NCI-H2227 (cell line): Measurements from ENCODE around the gene KCNH2.
A peak's percentile ranks its signal among the peaks of the same experiment; 100 is the strongest.

ENCODE experiments used
- DNase-seq: peaks from one replicate; lab custom pipeline; 2025; ENCODE audit not compliant: unreplicated experiment; lab: John Stamatoyannopoulos, UW

KCNH2 gene

DNA sequence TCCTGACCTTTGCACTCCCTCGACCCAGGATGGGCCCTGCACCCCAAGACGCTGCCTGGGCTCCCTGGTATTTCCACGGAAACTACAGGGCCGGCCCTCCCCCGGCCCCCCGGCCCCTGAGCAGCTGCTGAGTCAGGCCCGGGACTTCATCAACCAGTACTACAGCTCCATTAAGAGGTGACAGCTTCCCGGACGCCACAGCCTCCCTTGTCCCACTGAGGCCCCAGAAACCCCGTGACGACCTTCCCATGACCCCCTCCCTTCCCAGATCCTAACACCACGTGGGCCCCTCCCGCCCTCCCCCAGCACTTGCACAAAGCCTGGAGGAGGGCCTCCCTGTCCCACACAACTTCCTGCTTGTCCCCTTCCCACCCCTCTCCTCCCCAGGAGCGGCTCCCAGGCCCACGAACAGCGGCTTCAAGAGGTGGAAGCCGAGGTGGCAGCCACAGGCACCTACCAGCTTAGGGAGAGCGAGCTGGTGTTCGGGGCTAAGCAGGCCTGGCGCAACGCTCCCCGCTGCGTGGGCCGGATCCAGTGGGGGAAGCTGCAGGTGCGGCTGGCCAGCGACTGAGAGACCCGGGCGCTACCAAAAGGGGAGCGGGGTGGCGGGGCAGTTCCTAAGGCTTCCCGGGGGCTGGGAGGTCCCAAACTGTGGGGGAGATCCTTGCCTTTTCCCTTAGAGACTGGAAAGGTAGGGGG, 18.4 kb upstream of the KCNH2 start:
- DNase-seq, result no peak

DNA sequence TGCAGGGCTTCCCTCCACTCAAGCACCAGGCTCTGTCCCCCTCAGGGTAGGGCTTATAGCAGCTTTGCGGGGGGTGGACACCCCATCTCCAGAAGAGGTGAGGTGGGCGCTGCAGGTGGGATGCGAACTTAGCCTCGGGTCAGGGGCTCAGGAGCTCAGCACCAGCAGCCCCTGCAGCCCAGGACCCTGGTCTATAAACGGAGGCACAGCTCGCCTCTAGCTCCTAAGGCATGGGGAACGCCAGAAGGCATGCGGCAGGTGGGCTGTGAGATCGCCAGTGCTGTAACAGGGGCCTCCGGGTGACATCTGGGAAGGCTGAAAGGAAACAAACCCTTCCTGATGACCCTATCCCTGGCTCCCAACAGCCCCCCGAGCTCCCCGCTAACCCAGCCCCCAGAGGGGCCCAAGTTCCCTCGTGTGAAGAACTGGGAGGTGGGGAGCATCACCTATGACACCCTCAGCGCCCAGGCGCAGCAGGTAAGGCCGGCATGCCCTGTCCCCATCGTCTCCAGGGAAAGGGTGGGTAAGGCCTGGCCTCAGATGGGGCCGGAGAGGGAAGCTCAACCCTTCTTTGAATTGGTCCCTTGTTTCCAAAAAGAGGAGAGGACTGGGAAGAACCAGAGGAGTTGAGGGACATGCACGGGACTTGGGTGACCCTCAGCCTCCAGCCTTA, 16.9 kb upstream of the KCNH2 start:
- DNase-seq, result no peak

DNA sequence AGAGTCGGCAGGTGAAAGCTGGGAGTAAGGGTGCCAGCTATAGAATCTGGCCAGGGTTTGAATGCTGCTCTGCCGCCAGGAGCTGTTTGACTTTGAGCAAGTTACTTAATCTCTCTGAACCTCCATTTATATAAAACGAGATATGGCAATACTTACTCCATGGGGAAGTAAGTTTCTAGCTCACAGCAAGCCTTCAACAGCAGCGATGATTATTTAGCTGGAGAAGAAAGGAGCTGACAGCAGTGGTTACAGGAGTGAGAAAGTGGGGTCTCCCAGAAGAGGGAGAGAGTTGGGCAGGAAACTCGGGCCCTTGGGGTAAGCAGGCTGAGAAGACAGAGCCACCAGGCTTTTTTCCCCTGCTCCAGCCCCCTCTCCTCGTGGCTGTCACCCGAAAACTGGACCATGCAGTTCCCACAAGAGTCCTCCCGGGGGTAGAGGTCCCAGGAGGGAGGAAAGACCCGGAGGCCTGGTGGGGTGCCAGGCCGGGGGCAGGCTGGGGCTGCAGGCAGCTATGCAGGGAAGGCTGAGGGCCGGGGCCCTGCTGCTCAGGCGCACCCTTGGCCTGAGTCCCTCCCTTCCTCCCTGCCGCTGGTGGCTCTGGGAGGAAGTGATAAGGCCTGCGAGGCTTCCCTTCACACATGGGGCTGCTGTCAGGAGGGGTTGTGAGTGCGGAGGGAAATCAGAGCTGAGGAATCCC, 16.2 kb upstream of the KCNH2 start:
- DNase-seq, result no peak

DNA sequence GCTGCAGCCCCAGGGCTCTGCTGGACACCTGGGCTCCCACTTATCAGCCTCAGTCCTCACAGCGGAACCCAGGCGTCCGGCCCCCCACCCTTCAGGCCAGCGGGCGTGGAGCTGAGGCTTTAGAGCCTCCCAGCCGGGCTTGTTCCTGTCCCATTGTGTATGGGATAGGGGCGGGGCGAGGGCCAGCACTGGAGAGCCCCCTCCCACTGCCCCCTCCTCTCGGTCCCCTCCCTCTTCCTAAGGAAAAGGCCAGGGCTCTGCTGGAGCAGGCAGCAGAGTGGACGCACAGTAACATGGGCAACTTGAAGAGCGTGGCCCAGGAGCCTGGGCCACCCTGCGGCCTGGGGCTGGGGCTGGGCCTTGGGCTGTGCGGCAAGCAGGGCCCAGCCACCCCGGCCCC, 15.4 kb upstream of the KCNH2 start:
- no peak for DNase-seq

DNA sequence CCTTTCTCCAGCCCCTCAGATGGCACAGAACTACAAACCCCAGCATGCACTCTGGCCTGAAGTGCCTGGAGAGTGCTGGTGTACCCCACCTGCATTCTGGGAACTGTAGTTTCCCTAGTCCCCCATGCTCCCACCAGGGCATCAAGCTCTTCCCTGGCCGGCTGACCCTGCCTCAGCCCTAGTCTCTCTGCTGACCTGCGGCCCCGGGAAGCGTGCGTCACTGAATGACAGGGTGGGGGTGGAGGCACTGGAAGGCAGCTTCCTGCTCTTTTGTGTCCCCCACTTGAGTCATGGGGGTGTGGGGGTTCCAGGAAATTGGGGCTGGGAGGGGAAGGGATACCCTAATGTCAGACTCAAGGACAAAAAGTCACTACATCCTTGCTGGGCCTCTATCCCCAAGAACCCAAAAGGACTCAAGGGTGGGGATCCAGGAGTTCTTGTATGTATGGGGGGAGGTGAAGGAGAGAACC, 14.7 kb upstream of the KCNH2 start:
- peak; percentile 73 for DNase-seq

DNA sequence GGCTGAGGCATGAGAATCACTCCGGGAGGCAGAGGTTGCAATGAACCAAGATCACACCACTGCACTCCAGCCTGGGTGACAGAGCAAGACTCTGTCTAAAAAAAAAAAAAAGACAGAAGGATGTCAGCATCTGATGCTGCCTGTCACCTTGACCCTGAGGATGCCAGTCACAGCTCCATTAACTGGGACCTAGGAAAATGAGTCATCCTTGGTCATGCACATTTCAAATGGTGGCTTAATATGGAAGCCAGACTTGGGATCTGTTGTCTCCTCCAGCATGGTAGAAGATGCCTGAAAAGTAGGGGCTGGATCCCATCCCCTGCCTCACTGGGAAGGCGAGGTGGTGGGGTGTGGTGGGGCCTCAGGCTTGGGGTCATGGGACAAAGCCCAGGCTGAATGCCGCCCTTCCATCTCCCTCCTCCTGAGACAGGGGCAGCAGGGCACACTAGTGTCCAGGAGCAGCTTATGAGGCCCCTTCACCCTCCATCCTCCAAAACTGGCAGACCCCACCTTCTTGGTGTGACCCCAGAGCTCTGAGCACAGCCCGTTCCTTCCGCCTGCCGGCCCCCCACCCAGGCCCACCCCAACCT, 14.0 kb upstream of the KCNH2 start:
- no peak for DNase-seq

DNA sequence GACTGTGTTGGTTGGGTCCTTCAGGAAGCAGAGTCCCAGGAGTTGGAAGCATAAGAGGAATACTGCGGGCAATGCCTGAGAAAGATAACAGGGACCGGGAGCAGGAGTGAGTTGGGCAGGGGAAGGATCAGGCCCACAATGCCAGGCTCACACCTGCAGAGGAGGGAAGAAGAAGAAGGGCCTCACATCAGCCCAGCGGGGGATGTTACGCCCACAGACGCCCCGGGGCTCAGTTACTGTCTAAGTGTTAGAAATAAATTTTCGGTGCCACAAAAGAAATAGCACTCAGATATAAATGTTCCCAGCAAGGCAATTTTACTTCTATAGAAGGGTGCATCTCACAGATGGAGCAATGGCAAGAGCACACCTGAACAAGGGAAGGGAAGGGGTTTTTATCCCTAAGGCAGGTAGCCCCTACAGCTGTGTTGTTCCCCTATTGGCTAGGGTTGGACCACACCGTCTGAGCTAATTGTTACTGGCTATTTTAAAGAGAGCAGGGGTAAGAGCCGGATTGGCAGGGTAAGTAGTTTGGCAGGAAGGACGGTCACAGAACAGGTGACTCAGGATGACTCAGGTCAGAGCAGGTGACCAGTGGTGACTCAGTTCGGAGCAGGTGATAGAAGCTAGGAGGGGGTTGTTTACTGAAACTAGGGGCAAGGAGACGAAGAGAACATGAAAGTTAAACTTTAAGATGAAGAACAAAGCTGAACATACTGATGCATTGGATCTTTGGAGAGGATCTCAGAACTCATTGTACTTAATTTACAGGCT, 12.5 kb upstream of the KCNH2 start, which contains the start of gene NOS3:
Gene NOS3, plus strand, starts transcription at position 602 of the 771 bp plus-strand sequence. CDS start 2,787 bp downstream, outside the sequence.
- DNase-seq, result no peak

DNA sequence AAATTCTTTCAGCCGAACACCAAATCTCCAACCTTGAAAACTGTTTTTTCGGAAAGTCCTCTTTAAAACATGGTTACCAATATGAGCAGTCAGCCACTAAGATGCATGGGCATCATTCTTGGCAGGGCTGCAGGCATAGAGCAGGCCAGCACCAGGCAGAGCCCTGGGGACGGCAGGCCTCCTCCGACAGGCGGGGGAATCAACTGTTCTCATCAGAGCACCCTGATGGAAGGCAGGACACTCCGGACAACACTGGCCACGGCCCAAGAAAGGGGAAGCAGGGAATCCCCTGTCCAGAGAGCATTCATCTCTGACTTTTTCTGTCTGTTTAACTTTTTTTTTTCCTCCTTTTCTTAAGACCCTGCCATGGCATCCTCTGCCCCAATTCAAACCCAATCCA, 11.3 kb upstream of the KCNH2 start:
- DNase-seq, result no peak

DNA sequence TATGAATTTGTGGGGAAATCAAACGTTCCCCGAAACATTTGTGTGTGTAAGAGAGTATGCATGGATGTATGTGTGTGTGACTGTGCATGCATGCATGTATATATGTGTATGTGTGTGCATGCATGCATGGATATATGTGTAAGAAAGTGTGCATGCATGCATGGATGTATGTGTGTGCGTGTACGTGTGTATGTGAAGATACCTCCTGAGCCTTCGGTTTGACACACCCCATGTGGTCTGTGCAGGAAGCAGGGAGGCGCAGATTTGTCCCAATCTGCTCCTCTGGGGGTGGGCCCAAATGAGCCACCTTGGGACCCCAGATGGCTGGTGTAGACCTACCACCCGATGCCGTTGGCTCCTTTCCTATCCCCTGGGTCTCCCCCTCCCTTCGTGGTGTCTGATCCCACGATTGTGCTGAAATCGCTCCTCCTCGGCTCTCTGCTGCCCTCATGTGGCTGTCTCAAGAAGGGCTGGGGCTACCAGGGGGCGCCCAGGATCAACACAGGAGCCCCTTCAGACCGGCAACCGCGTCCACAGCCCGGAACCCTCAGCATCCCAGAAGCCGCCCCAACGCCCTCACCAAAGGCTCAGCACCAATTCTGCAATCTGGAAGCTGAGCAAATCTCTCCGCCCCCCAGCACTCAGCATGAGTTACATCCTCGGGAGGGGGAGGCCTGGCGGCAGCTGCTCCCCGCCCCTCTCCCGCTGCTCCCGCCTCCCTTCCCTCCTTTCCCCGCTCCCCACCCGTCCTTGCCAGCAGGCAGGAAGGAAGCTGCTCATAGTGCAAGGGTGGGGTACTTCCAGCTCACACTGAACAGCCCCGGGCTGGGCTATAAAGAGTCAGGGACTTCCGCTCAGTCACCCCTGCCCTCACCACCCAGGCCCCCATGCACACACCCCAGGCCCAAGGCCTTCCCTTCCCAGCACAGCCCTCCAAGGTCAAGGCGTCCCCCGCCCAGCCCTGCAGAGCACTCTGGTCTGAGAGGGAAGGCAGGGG, 10.4 kb upstream of the KCNH2 start:
- peak; percentile 96 for DNase-seq

DNA sequence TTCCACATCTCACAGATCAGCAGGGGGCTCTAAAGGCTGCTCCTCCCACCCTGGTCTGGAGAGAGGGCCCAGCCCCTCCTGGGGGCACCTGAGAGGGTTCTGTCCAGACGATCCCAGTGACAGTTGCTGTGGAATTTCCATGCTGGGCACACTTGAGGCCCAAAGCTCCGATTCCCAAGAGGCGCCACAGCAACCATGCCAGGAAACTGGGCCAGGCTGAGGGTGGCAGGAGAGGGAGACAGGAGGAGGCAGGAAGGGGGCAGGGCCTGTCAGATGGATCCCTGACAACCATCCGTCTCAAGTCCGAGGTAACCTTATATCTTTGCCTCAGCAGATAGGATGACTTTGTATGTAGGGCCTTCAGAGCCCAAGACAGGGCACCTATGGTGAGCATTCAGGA, 8.4 kb upstream of the KCNH2 start:
- DNase-seq, result no peak

DNA sequence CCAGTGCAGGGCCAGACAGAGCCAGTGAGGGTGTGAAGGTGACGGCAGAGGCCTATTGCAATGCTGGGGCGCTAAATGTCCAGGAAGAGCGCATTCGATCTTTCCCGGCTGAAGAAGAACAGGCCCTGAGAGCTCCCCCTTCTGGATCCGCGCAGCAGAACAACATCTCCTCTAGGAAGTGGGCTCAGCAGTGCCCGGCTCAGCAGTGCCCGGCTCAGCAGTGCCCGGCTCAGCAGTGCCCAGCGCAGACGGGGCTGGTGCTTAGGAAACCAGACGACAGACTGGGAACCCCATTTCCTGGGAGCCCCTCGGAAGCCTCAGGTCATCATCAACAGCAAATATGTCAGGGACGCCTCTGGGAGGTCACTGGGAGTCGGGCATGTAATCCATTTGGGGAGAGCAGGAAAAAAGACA, 8.0 kb upstream of the KCNH2 start:
- peak; percentile 62 for DNase-seq

DNA sequence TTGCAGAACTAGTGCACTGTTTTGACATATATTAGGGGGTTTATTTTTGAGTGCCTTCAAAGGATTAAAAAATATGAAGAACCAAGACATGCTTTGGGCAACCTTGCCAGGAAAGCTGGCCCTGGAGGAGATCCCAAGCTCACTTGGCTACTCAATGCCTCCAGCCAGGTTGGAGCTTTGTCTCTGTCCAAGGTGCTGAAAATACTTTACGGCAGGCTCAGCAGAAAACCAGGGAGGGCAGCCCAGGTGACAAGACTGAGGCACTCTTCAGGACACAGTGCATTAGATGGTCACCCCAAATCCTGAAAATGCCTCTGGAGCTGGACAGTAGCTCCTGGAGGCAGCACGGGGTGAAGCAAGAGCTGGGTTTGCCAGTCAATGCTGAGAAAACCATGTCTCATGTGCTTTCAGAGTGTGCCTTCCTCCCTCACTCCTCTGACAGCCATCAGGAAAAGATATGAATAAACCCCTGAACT, 5.8 kb upstream of the KCNH2 start:
- DNase-seq, result no peak

DNA sequence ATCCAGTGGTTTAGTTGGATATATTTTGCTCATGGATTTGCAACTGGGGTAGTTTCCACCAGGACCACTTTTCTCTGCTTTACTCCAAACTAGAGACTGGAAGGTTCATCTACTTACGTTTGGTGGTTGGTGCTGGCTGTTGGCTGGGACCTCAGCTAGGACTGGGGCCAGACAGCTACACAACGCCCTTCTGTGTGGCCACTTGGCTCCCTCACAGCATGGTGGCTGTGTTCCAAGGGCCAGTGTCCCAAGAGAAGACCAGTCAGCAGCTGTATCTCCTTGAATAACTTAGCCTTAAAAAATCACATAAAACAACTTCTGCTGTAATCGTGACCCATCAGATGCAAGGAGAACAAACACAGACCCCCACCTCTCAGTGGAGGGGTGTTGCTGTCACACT, 4.2 kb upstream of the KCNH2 start:
- no peak for DNase-seq

DNA sequence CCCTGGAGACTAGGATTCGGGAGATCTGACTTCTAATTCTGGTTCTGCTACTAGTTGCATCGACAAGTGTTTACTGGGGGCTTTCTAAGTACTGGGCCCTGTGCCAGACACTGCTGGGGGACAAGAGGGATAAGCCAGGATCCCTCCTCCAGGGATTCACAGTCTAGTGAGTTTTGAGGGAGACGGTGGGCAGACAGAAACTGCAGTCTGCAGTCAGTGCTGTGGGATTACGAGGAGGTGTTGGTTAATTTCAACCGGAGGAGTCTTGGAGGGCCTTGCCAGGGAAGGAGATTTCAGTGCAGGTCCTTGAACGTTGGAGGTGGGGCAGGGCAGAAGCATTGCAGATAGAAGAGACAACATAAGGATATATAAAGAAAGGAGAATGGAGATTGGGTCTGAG, 3.5 kb upstream of the KCNH2 start:
- DNase-seq, result no peak

DNA sequence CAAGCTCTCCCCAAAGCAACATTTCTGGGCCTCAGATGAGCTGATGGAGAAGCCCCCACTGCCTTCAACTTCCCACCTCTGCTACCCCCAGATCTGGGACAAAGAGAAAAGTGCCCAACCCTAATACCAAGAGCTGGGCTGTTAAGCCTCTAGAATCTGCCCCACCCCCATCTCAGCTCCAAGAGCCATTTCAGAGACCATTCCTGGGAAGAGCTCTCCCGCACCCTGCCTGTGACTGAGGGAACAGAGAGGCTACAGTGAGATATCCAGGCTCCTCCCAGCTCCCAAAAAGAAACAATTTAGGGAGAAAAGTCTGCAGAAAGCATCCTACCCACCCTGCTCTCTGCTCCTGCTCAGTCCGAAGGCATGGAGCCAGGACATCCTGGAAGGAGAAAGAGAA, 2.5 kb upstream of the KCNH2 start:
- peak; percentile 33 for DNase-seq

DNA sequence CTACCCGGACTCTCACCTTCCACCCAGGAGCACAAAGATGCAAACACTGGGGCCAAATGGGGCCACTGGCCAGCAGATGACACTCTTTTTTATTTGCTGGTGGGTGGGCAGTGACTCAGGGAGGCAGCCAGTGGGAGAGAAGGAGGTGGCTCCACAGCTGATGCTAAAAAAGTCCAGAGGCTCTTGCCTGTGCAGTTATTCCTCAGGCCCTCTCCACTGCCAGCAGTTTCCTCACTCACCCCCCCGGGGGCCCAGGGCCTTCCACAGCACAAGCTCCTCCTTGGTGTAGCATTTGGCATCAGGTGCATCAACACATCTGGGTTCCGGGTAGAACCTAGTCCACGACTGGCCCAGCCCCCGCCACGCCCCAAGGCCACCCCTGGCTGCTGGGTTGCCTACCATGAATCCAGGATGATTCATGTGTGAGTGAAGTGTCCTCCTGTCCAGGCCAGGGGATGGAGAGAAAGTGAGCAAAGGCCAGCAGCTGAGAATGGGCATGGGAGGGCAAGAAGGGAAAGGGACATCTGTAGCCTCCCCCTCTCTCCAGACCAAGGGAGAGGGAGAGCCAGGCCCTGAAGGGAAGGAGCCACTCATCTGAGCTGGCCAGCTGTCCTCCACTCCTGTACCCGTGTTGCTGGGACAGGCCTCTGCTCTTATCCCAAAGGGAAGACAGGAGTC, 1.7 kb upstream of the KCNH2 start:
- DNase-seq, result no peak

DNA sequence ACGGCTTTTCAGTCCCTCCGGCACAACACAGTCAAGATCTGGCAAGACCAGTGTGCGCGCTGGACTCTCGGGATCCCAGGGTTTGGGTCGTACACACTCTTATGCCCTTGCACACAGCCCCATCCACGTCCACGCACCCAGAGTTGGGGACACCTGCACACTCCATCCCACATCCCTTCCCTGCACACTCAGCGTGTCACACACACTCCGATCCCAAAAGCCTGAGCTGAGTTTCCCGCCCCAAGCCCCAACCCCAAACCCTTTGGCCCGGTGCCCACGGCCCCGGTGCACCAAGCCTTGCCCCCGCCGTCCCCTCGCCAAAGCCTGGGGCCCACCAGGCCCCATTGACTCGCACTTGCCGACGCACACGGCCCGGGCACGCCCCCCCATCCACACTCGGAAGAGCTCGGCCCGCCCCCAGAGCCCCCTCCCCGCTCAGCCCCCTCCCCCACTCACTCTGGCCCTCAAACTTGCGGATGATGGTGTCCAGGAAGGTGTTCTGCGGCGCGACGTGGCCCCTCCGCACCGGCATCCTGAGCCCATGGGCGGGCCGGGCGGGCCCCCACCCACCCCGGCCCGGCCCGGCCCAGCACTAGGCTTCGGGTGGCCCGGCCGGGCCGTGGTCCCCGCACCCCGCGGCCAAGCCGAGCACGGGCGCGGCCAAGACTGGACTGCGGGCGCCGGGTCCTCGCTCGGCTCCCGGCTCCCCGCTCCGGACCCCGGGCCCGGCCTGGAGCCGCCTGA, 567 bp downstream of the KCNH2 start:
- peak; percentile 69 for DNase-seq
